Glutamatergic neuron (in vitro differentiated cells): ENCODE results near the gene RNF115. TPM values are rescaled to one million over a fixed set of nuclear protein-coding genes. Genes with fewer than 3 reads are reported as not detected.
"Not testable (repeated sequence)": the region's sequence is repeated elsewhere in the genome, so short reads cannot be mapped to it uniquely, and the experiment has no call there.

ENCODE experiments used
- DNase-seq: peaks from one replicate; pipeline ENCODE4 v3.0.0; 2022
- H3K27ac Mint-ChIP-seq: one replicate; pipeline ENCODE4 v1.8.0; 2020; ENCODE audit warnings: mild to moderate bottlenecking, mixed read lengths, inconsistent platforms; ENCODE audit not compliant: unreplicated experiment
- H3K27me3 Mint-ChIP-seq: one replicate; pipeline ENCODE4 v1.8.0; 2020; ENCODE audit warnings: mild to moderate bottlenecking, moderate library complexity, mixed read lengths, inconsistent platforms; ENCODE audit not compliant: unreplicated experiment
- H3K36me3 Mint-ChIP-seq: one replicate; pipeline ENCODE4 v1.8.0; 2020; ENCODE audit warnings: mild to moderate bottlenecking, mixed read lengths, inconsistent platforms; ENCODE audit not compliant: unreplicated experiment
- H3K4me1 Mint-ChIP-seq: one replicate; pipeline ENCODE4 v1.8.0; 2020; ENCODE audit warnings: mild to moderate bottlenecking, low read depth, mixed read lengths, inconsistent platforms; ENCODE audit not compliant: unreplicated experiment
- H3K4me3 Mint-ChIP-seq: one replicate; pipeline ENCODE4 v1.8.0; 2020; ENCODE audit warnings: mild to moderate bottlenecking, mixed read lengths, inconsistent platforms; ENCODE audit not compliant: unreplicated experiment
- H3K9me3 Mint-ChIP-seq: one replicate; pipeline ENCODE4 v1.8.0; 2020; ENCODE audit warnings: mild to moderate bottlenecking, moderate library complexity, mixed read lengths, inconsistent platforms; ENCODE audit not compliant: unreplicated experiment
- CTCF ChIP-seq: fragments of 200-600 bp; sonication (generic); IDR thresholded peaks from one replicate; pipeline ENCODE4 v1.5.0; 2021; ENCODE audit not compliant: partially characterized antibody, unreplicated experiment
- total RNA-seq: library from RNA; stranded (reverse); fragmentation: NEBNext Ultra II Directional; extraction: Animal tissue kit (Norgen Biotek cat#: 25700); gene quantifications from one replicate; pipeline ENCODE4 v1.2.1, GENCODE V29; 2021; ENCODE audit not compliant: unreplicated experiment

RNF115 gene
- total RNA-seq, 1 donor from 2014 or later, result 20.5 TPM

GRCh38 chr1:145796753-145797152 lies 27.1 kb downstream of the RNF115 start:
- no peak overlapping the region for H3K4me3 Mint-ChIP-seq

GRCh38 chr1:145795257-145795881 lies 28.5 kb downstream of the RNF115 start:
- Mint-ChIP-seq H3K36me3 (peaks cover 12% of the 10 kb centered on the region), H3K9me3 (peaks cover 5% of the 10 kb centered on the region), H3K4me1 (no peaks in the 10 kb centered on the region), H3K4me3 (no peak overlapping the region), H3K27me3 (peaks cover 3% of the 10 kb centered on the region), H3K27ac (no peak overlapping the region)
- TF ChIP-seq CTCF, result no peak
- no peak for DNase-seq

More at GRCh38 chr1:145796753-145797152, 27.1 kb downstream of the RNF115 start:
- TF ChIP-seq CTCF, result no peak
- Mint-ChIP-seq H3K27ac (no peak overlapping the region), H3K27me3 (peaks cover 3% of the 10 kb centered on the region), H3K36me3 (peaks cover 12% of the 10 kb centered on the region), H3K4me1 (no peaks in the 10 kb centered on the region), H3K9me3 (peaks cover 5% of the 10 kb centered on the region)
- no peak for DNase-seq

- Mint-ChIP-seq H3K36me3 (peaks cover 8% of the 10 kb centered on the region), H3K4me3 (no peak overlapping the region), H3K27me3 (peaks cover 3% of the 10 kb centered on the region), H3K4me1 (no peaks in the 10 kb centered on the region), H3K27ac (no peak overlapping the region), H3K9me3 (peaks cover 5% of the 10 kb centered on the region)
- no peak for TF ChIP-seq CTCF
- DNase-seq, result no peak
Measured at GRCh38 chr1:145792484-145792883, 31.4 kb downstream of the RNF115 start.

GRCh38 chr1:145791860-145792259 lies 32.0 kb downstream of the RNF115 start:
- not testable (repeated sequence) for H3K27me3 Mint-ChIP-seq, H3K27ac Mint-ChIP-seq, H3K36me3 Mint-ChIP-seq, H3K4me3 Mint-ChIP-seq, H3K4me1 Mint-ChIP-seq, DNase-seq, H3K9me3 Mint-ChIP-seq

- Mint-ChIP-seq H3K4me1 (peaks cover 3% of the 10 kb centered on the region), H3K27me3 (no peaks in the 10 kb centered on the region), H3K9me3 (no peaks in the 10 kb centered on the region), H3K36me3 (no peaks in the 10 kb centered on the region), H3K27ac (no peak overlapping the region), H3K4me3 (no peak overlapping the region)
- no peak for TF ChIP-seq CTCF
- no peak for DNase-seq
Measured at GRCh38 chr1:145788580-145788979, 35.3 kb downstream of the RNF115 start.
